GM19467 (cell line): ENCODE data around the gene SNAP29.
"Not testable (repeated sequence)": the region's sequence is repeated elsewhere in the genome, so short reads cannot be mapped to it uniquely, and the experiment has no call there.

ENCODE experiments used
- ATAC-seq: cut with Tn5 transposase; IDR thresholded peaks from one replicate; pipeline ENCODE4 v1.9.1; 2021; ENCODE audit warnings: mild to moderate bottlenecking, moderate library complexity; ENCODE audit not compliant: unreplicated experiment

SNAP29 gene

DNA sequence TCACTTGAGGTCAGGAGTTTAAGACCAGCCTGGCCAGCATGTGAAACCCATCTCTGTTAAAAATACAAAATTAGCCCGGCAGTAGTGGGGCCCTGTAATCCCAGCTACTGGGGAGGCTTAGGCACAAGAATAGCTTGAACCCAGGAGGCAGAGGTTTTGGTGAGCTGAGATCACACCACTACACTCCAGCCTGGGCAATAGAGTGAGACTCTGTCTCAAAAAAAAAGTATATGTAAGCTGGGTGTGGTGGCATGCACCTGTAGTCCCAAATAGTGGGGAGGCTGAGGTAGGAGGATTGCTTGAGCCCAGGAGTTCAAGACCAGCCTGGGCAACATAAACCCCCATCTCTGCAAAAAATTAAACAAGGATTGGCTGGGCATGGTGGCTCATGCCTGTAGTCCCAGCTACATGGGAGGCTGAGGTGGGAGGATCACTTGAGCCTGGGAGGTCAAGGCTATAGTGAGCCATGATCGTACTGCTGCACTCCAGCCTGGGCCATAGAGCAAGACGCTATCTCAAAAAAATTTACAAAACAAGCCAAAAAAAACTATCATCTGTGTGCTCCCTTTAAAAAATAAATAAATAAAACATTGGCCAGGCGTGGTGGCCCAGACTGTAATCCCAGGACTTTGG, 69.2 kb downstream of the SNAP29 start:
- ATAC-seq: no peak

DNA sequence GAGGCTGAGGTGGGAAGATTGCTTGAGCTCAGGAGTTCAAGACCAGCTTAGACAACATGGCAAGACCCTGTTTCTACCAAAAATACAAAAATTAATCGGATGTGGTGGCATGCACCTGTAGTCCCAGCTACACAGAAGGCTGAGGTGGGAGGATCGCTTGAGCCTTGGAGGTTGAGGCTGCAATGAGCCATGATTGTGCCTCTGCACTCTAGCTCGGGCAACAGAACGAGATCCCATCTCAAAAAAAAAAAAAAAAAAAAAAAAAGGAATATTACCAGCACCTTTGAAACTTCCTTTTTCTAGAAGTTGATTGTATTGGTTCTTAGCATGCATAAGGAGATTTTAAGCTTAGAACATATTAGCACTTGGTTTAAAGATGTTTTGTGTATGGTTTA, 69.8 kb downstream of the SNAP29 start:
- no peak for ATAC-seq

DNA sequence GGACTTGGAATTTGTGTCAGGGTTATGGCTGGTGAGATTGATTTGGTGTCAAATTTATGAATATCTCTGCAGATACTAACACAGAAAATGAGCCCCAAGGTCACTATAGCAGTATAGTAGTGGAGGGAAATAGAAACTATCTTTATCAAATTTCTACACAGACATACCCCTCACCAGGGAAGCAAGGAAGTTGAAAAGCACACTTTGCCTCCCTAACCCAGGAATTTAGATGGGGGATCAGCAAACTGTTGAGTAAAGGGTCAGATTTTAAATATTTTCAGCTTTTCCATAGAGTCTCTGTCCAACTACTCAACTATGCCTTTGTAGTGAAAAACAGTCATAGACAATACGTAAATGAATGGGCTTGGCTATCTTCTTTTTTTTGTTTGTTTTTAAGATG, 71.2 kb downstream of the SNAP29 start:
- ATAC-seq: no peak

DNA sequence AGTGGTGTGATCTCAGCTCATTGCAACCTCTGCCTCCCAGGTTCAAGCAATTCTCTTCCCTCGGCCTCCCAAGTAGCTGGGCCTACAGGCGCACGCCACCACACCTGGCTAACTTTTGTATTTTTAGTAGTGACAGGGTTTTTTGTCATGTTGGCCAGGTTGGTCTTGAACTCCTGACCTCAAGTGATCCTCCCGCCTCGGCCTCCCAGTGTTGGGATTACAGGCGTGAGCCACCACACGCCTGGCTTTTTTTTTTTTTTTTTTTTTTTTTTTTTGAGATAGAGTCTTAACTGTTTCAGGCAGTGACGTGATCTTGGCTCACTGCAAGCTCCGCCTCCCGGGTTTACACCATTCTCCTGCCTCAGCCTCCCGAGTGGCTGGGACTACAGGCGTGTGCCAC, 71.6 kb downstream of the SNAP29 start:
- ATAC-seq: not testable (repeated sequence)

GRCh38 chr22:20931126-20931654, 72.4 kb downstream of the SNAP29 start:
- ATAC-seq: no peak

- no peak for ATAC-seq
Observed at GRCh38 chr22:20933910-20934309, 75.1 kb downstream of the SNAP29 start.

GRCh38 chr22:20935049-20935448, 76.2 kb downstream of the SNAP29 start:
- not testable (repeated sequence) for ATAC-seq

GRCh38 chr22:20935780-20936539, 77.2 kb downstream of the SNAP29 start:
- ATAC-seq: not testable (repeated sequence)

GRCh38 chr22:20937031-20937793, 78.4 kb downstream of the SNAP29 start:
- ATAC-seq: no peak

GRCh38 chr22:20937794-20938671, 79.2 kb downstream of the SNAP29 start:
- no peak for ATAC-seq

- ATAC-seq: not testable (repeated sequence)
Observed at GRCh38 chr22:20939457-20940185, 80.8 kb downstream of the SNAP29 start.

- no peak for ATAC-seq
Observed at GRCh38 chr22:20940186-20940651, 81.4 kb downstream of the SNAP29 start.
